ENCODE data around the gene BICC1.

BICC1 gene

GRCh38 chr10:58647376-58648112 is 134.9 kb downstream of the BICC1 start:
- H3K4me2 ChIP-seq (ENCODE audit: low read length), result no peak overlapping the region
- H3K9me2 ChIP-seq (ENCODE audit: low read depth, low read length), result no peaks in the 10 kb centered on the region
- H3K79me2 ChIP-seq (ENCODE audit: insufficient read depth, low read length), result no peaks in the 10 kb centered on the region
- no peaks in the 10 kb centered on the region for H3K36me3 ChIP-seq (ENCODE audit: insufficient read depth, low read length)
- H3K27ac ChIP-seq (ENCODE audit: low read depth, low read length, poor library complexity, severe bottlenecking), result no peak overlapping the region
- no peaks in the 10 kb centered on the region for H3K27me3 ChIP-seq (ENCODE audit: insufficient read depth, low read length)
- no peak overlapping the region for H3K9ac ChIP-seq (ENCODE audit: low read length)
- H3F3A ChIP-seq (ENCODE audit: insufficient read depth, low read length), result no peaks in the 10 kb centered on the region
- H3K9me3 ChIP-seq (ENCODE audit: low read length), result no peaks in the 10 kb centered on the region
- no peaks in the 10 kb centered on the region for H3K4me1 ChIP-seq (ENCODE audit: insufficient read depth, low read length, severe bottlenecking)
- H3K4me3 ChIP-seq (ENCODE audit: low read depth, low read length, poor library complexity, severe bottlenecking), result no peak overlapping the region
- TF ChIP-seq CTCF (IDR thresholded peaks at IDR 0.05; ENCODE audit: low read length) (no peak), EZH2 (IDR thresholded peaks at IDR 0.05; ENCODE audit: borderline replicate concordance, low read length) (no peak)
- no peaks in the 10 kb centered on the region for H4K20me1 ChIP-seq (ENCODE audit: insufficient read depth, low read length)
- H2AFZ ChIP-seq (ENCODE audit: low read length), result no peak overlapping the region

- H2AFZ ChIP-seq (ENCODE audit: low read length), result no peak overlapping the region
- H3K4me2 ChIP-seq (ENCODE audit: low read length), result no peak overlapping the region
- no peaks in the 10 kb centered on the region for H3K36me3 ChIP-seq (ENCODE audit: insufficient read depth, low read length)
- no peak overlapping the region for H3K4me3 ChIP-seq (ENCODE audit: low read depth, low read length, poor library complexity, severe bottlenecking)
- no peaks in the 10 kb centered on the region for H3K9me2 ChIP-seq (ENCODE audit: low read depth, low read length)
- H3F3A ChIP-seq (ENCODE audit: insufficient read depth, low read length), result no peaks in the 10 kb centered on the region
- TF ChIP-seq EZH2 (IDR thresholded peaks at IDR 0.05; ENCODE audit: borderline replicate concordance, low read length) (no peak), CTCF (IDR thresholded peaks at IDR 0.05; ENCODE audit: low read length) (no peak)
- no peaks in the 10 kb centered on the region for H3K4me1 ChIP-seq (ENCODE audit: insufficient read depth, low read length, severe bottlenecking)
- no peaks in the 10 kb centered on the region for H3K79me2 ChIP-seq (ENCODE audit: insufficient read depth, low read length)
- no peaks in the 10 kb centered on the region for H3K9me3 ChIP-seq (ENCODE audit: low read length)
- no peak overlapping the region for H3K9ac ChIP-seq (ENCODE audit: low read length)
- H3K27me3 ChIP-seq (ENCODE audit: insufficient read depth, low read length), result no peaks in the 10 kb centered on the region
- no peaks in the 10 kb centered on the region for H4K20me1 ChIP-seq (ENCODE audit: insufficient read depth, low read length)
- H3K27ac ChIP-seq (ENCODE audit: low read depth, low read length, poor library complexity, severe bottlenecking), result no peak overlapping the region
Observed at GRCh38 chr10:58648131-58648530, 135.5 kb downstream of the BICC1 start.

- H3K4me2 ChIP-seq (ENCODE audit: low read length), result no peak overlapping the region
- no peaks in the 10 kb centered on the region for H3F3A ChIP-seq (ENCODE audit: insufficient read depth, low read length)
- no peaks in the 10 kb centered on the region for H3K9me3 ChIP-seq (ENCODE audit: low read length)
- H3K4me3 ChIP-seq (ENCODE audit: low read depth, low read length, poor library complexity, severe bottlenecking), result no peak overlapping the region
- H3K79me2 ChIP-seq (ENCODE audit: insufficient read depth, low read length), result no peaks in the 10 kb centered on the region
- H3K36me3 ChIP-seq (ENCODE audit: insufficient read depth, low read length), result no peaks in the 10 kb centered on the region
- no peaks in the 10 kb centered on the region for H3K9me2 ChIP-seq (ENCODE audit: low read depth, low read length)
- no peaks in the 10 kb centered on the region for H4K20me1 ChIP-seq (ENCODE audit: insufficient read depth, low read length)
- no peaks in the 10 kb centered on the region for H3K4me1 ChIP-seq (ENCODE audit: insufficient read depth, low read length, severe bottlenecking)
- H3K9ac ChIP-seq (ENCODE audit: low read length), result no peak overlapping the region
- no peak overlapping the region for H2AFZ ChIP-seq (ENCODE audit: low read length)
- no peak overlapping the region for H3K27ac ChIP-seq (ENCODE audit: low read depth, low read length, poor library complexity, severe bottlenecking)
- no peaks in the 10 kb centered on the region for H3K27me3 ChIP-seq (ENCODE audit: insufficient read depth, low read length)
- no peak for TF ChIP-seq CTCF (IDR thresholded peaks at IDR 0.05; ENCODE audit: low read length)
- TF ChIP-seq EZH2 (IDR thresholded peaks at IDR 0.05; ENCODE audit: borderline replicate concordance, low read length), result no peak
Observed at GRCh38 chr10:58651040-58651439, 138.4 kb downstream of the BICC1 start.

Measured in OCI-LY1 (cell line).